GM12801 (cell line): ENCODE data around the gene ARHGEF7.

ENCODE experiments used
- CTCF ChIP-seq: IDR thresholded peaks from one replicate; pipeline ENCODE4 v1.5.1; 2011; ENCODE audit warnings: control low read depth; ENCODE audit not compliant: insufficient read length; ENCODE audit errors: extremely low read depth

ARHGEF7 gene

GRCh38 chr13:111116856-111117255 is 1.7 kb downstream of the ARHGEF7 start:
- TF ChIP-seq CTCF: no peak

GRCh38 chr13:111117289-111117688 is 2.2 kb downstream of the ARHGEF7 start:
- no peak for TF ChIP-seq CTCF

- no peak for TF ChIP-seq CTCF
Measured at GRCh38 chr13:111117961-111118360, 2.9 kb downstream of the ARHGEF7 start.

GRCh38 chr13:111118898-111119607 is 3.9 kb downstream of the ARHGEF7 start:
- no peak for TF ChIP-seq CTCF

GRCh38 chr13:111119966-111120365 is 4.9 kb downstream of the ARHGEF7 start:
- TF ChIP-seq CTCF: no peak

- no peak for TF ChIP-seq CTCF
Measured at GRCh38 chr13:111120422-111120821, 5.3 kb downstream of the ARHGEF7 start.

GRCh38 chr13:111120913-111121312 is 5.8 kb downstream of the ARHGEF7 start:
- no peak for TF ChIP-seq CTCF

- no peak for TF ChIP-seq CTCF
Measured at GRCh38 chr13:111121506-111121905, 6.4 kb downstream of the ARHGEF7 start.
